ENCODE measurements around the gene DNAAF2.
"Not testable (repeated sequence)": the region's sequence is repeated elsewhere in the genome, so short reads cannot be mapped to it uniquely, and the experiment has no call there.

The DNAAF2 gene, protein sequence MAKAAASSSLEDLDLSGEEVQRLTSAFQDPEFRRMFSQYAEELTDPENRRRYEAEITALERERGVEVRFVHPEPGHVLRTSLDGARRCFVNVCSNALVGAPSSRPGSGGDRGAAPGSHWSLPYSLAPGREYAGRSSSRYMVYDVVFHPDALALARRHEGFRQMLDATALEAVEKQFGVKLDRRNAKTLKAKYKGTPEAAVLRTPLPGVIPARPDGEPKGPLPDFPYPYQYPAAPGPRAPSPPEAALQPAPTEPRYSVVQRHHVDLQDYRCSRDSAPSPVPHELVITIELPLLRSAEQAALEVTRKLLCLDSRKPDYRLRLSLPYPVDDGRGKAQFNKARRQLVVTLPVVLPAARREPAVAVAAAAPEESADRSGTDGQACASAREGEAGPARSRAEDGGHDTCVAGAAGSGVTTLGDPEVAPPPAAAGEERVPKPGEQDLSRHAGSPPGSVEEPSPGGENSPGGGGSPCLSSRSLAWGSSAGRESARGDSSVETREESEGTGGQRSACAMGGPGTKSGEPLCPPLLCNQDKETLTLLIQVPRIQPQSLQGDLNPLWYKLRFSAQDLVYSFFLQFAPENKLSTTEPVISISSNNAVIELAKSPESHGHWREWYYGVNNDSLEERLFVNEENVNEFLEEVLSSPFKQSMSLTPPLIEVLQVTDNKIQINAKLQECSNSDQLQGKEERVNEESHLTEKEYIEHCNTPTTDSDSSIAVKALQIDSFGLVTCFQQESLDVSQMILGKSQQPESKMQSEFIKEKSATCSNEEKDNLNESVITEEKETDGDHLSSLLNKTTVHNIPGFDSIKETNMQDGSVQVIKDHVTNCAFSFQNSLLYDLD

DNA sequence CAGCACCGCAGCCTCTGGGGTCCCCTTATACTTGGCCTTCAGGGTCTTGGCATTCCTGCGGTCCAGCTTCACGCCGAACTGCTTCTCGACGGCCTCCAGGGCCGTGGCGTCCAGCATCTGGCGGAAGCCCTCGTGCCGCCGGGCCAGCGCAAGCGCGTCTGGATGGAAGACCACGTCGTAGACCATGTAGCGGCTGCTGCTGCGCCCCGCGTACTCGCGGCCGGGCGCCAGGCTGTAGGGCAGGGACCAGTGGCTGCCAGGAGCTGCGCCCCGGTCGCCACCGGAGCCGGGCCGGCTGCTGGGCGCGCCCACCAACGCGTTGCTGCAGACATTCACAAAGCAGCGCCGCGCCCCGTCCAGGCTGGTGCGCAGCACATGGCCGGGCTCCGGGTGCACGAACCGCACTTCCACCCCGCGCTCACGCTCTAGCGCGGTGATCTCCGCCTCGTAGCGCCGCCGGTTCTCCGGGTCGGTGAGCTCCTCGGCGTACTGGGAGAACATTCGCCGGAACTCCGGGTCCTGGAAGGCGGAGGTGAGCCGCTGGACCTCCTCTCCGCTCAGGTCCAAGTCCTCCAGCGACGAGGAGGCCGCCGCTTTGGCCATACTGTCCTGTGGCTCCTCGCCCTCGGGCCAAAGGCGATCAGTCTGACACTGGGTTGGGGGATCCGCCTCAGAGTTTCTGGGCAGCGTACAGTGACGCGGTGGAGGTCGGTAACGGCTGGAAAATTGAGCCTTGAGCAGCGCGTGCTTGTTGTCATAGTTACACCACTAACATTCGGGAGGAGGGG is at the start of gene DNAAF2:
TSS of gene DNAAF2 (minus strand) at position 698 of the 788 bp plus-strand sequence. CDS start at position 603, 95 bp downstream.
- peak; percentile 47 for DNase-seq (ENCODE audit: low spot score)

DNA sequence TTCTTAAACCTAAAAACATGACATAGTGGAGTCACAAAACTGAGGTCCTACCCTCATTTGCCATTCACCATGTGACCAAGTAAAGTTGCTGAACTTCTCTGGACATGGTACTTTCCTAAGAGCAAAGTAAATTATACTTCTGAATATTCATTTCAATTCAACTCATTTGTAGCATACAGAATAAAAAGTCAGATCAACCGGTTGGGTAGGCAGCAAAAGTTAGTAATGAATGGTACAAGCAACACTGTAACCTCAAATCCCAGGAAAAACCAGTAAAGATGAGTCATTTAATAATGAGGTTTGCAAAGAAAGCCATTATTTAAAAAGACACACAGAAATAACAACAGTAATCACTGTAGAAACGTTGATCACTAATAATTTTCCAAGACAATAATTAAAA is 44.2 kb upstream of the DNAAF2 start:
- DNase-seq (ENCODE audit: low spot score), result no peak

DNA sequence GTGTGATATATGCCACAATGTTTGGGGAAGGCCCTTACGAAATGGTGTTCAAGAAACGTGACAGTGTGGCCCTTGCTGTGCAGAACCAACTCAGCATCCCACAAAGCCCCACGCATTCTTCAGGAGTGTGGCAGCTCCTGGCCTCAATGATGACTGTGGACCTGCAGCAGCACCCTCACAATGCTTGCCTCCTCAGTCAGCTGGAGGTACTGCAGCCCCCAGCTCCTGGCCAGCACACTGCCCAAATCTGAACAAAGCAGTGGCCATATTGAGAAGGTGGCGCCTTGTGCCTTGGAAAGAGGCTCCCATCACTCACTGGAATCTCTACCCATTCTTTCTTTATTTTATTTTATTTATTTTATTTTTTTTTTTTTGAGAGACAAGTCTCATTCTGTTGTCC is 42.6 kb upstream of the DNAAF2 start:
- no peak for DNase-seq (ENCODE audit: low spot score)

DNA sequence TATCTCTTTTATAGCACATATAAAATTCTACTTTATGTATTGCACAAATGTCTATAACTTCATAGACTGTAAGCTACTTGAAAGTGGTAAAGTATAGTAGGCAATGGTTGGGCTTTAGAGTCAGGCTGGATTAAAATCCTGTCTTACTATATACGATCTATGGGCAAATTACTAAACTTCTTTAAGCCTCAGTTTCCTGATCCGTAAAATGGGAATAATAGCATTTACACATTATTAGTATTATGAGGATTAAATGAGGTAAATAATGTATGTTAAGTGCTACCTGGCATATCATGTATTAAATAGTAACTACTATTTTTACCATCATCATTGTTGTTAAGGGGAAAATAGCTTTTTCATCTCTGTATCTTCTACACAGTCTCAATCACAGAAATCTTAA is 38.5 kb upstream of the DNAAF2 start:
- no peak for DNase-seq (ENCODE audit: low spot score)

DNA sequence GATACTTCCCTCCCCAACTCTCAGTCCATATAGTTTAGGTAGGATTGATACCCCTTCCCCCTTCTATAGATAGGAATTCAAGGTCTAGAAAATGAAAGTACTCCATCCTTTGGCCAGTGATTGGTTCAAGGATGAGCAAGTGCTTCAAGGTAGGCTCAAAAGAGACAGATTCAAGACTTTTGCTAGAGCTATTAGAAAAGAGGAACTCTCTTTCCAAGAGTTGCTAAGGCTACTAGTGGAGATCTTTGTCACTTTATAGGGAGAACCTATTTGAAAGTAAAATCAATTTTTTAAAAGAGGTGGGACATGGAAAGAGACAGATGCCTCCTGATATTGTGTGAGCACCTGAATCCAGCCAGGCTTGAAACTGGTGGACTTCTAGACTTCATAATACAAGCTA is 35.4 kb upstream of the DNAAF2 start:
- no peak for DNase-seq (ENCODE audit: low spot score)

DNA sequence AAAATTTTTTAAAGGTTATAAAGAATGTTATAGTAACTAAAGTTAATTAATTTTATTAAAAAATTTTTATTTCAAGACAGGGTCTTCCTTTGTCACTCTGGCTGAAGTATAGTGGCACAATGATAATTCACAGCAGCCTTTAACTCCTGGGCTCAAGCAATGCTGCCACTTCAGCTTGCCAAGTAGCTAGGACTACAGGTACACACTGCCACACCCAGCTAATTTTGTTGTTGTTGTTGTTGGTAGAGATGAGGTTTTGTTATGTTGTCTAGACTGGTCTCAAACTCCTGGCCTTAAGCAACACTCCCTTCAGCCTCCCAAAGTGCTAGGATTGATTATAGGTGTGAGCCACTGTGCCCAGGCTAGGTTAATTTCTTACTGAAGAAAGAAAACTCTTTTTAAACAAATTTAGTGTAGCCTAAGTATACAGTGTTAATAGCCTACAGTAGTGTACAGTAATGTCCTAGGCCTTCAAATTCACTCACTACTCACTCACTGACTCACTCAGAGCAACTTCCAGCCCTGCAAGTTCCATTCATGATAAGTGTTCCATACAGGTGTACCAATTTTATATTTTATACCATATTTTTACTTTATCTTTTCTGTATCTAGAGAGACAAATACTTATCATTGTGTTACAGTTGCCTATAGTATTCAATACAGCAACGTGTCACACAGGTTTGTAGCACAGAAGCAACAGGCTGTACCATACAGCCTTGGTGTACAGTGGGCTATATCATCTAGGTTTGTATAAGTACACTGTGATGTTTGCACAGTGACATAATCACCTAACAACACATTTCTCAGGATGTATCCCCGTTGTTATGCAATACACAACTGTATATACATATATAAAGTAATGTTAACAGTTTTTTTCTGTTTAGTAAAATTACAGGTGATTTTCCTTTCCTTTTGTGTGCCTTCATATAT is 24.7 kb upstream of the DNAAF2 start:
- DNase-seq (ENCODE audit: low spot score), result no peak

DNA sequence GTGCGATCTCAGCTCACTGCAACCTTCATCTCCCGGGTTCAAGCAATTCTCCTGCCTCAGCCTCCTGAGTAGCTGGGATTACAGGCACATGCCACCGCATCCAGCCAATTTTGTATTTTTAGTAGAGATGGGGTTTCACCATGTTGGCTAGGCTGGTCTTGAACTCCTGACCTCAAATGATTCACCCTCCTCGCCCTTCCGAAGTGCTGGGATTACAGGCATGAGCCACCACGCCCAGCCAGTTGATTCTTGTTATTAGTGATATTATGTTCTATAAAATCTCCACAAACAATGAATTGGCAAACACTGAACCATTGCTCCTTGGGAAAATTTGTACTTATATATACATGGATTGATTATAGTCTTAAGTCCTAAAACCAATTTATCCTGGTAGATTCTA is 22.5 kb upstream of the DNAAF2 start:
- not testable (repeated sequence) for DNase-seq (ENCODE audit: low spot score)

DNA sequence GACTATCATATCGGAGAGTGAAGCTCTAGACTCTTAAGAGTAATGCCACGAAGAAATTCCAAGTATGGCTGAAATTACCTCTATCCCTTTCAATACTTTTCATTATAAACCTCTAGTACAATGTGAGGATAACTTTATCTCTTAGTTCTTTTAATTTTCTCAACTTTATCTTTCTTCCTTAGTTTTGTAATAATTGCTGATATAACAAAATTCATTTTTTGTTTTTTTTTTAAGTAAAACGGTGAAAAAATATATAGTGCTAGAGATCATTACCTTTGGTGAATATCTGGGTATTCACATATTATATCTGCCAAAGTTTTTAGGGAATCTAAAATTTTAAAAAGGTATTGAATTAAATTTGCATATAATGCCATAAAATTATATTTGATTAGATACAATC is 19.5 kb upstream of the DNAAF2 start:
- no peak for DNase-seq (ENCODE audit: low spot score)

DNA sequence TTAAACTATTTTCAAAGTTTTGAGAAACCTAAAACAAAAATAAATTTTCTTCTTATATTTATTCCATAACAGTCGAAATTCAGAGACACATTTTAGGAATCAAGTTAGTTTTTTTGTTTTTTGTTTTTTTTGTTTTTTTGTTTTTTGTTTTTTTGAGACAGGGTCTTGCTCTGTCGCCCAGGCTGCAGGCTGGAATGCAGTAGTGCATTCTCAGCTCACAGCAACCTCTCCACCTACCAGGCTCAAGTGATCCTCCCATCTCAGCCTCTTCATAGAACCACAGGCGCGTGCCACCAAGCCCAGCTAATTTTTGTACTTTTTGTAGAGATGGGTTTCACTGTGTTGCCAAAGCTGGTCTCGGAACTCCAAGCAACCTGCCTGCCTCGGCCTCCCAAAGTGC is 18.5 kb upstream of the DNAAF2 start:
- DNase-seq (ENCODE audit: low spot score), result no peak

DNA sequence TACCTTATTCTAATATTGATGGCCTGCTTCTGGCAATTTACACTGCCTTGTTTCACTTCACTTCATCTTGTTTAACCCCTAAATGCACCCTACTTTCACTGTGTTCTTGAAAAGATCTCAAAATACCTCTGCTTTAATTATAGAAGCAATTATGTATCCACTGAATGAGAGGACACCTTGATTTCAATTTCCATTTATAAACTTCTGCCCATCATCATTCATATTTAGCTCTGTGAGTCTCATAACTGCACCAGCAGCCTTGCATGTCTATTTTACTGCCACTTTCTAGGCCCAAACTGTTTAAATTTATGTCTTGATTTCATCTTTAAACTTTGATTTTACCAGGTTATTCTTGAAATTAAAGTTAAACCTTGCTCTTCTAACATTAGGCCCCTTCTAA is 7.1 kb upstream of the DNAAF2 start:
- no peak for DNase-seq (ENCODE audit: low spot score)

DNA sequence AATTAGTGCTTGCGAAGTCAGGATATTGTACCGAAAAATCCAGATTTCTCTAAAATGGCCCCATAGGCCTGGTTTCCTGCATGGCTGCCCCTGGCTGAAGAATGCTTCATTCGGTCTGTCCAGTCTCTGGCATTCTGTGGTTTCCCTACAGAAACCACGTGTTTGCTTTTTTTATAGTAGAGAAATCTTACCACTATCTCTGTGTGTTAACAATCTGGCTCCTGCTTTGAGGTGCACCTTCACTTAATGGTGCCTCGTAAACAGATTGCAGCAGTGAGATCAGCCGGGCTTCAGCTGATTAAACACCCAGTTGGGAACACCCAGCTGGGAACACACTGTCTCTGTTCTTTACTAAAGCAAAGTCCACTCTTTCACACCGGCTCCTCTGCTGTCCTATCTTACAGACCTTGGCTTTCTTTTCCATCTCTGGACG is 6.7 kb upstream of the DNAAF2 start:
- DNase-seq (ENCODE audit: low spot score), result no peak

DNA sequence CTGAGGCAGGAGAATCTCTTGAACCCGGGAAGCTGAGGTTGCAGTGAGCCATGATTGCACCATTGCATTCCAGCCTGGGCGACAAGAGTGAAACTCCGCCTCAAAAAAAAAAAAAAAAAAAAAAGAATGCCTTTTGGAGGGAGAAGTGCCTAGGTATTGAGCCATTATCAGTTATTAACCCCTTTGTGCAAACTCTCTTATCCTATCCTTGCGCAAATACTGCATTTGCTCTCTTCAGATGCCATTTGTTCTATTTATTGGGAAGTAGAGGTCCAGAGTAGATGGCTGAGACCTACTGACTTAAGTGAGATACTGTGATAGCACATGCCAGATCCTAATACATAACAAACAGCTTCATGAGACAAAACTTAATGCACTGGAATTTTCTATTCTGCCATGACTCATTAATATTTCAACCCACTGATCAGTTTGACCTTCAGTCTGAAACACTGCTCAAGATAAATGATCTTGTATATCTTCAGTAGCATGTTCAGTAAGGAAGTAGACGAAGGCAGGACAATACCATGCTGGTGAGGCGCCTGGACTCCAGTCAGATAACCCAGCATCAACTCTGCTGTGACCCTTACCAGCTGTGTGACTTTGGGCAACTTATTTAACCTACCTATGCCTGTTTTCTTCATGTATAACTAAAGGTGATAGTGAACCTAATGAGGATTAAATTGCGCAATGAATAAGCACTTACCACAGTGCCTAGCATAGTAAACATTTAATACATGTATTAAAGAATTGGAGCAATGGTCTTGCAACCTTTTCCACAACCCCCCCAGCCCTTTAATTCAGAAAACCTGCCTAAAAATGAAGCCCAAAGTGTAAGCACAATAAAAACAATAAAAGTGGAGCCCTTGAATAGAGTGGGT is 5.7 kb upstream of the DNAAF2 start:
- DNase-seq (ENCODE audit: low spot score), result no peak

DNA sequence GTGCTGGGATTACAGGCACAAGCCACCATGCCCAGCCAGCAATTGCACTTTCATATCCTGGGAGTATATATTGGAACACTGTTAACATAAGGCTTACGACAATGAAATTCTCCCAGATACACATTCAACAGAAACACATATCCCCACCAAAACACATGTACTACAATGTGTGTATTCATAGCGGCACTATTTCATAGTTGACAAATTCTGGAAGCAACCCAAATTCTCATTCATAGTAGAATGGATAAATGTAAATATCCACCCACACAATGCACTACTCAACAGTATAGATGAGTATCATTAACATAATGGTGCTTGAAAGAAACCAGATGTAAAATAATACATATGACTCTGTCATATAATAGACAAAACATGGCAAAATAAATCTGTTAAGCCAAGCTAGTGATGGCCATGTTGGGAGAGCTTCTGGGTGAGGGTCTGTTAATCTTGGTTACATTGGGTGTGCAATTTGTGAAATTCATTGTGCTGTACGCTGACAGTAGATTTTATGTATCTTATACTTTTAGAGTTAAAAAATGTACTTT is 2.6 kb upstream of the DNAAF2 start:
- DNase-seq (ENCODE audit: low spot score), result no peak

DNA sequence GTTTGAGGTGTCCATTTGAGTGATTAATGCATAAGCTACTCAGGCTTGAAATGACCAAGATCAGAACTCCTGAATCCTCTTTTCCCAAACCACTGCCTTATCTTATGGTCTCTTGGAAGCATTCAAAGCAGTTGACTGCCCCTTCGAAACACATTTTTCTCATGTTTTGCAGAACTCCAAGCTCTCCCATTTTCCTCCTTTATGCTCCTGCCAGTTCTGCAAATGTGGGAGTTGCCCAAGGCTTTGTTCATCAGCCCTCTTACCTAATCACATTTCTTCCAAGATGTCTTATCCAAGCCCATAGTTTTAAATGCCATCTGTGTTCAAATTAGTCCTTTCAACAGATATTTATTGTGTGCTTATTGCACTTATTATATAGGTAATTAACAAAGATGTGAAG is 1.8 kb upstream of the DNAAF2 start:
- DNase-seq (ENCODE audit: low spot score), result no peak

DNA sequence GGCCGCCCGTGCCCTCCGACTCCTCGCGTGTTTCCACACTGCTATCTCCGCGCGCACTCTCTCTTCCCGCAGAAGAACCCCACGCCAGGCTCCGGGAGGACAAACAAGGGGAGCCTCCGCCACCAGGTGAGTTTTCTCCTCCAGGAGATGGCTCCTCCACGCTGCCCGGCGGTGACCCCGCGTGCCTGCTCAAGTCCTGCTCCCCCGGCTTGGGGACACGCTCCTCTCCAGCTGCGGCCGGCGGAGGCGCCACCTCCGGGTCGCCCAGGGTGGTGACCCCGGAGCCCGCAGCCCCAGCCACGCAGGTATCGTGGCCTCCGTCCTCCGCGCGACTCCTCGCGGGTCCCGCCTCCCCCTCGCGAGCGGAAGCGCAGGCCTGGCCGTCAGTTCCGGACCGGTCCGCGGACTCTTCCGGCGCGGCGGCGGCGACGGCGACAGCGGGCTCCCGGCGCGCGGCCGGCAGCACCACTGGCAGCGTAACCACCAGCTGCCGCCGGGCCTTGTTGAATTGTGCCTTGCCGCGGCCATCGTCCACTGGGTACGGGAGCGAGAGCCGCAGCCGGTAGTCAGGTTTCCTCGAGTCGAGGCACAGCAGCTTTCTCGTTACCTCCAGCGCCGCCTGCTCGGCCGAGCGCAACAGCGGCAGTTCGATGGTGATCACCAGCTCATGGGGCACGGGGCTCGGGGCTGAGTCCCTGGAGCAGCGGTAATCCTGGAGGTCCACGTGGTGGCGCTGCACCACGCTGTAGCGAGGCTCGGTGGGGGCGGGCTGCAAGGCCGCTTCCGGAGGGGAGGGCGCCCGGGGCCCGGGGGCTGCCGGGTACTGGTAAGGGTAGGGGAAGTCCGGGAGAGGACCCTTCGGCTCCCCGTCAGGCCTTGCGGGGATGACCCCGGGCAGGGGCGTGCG is 1.2 kb downstream of the DNAAF2 start:
- peak; percentile 87 for DNase-seq (ENCODE audit: low spot score)

DNA sequence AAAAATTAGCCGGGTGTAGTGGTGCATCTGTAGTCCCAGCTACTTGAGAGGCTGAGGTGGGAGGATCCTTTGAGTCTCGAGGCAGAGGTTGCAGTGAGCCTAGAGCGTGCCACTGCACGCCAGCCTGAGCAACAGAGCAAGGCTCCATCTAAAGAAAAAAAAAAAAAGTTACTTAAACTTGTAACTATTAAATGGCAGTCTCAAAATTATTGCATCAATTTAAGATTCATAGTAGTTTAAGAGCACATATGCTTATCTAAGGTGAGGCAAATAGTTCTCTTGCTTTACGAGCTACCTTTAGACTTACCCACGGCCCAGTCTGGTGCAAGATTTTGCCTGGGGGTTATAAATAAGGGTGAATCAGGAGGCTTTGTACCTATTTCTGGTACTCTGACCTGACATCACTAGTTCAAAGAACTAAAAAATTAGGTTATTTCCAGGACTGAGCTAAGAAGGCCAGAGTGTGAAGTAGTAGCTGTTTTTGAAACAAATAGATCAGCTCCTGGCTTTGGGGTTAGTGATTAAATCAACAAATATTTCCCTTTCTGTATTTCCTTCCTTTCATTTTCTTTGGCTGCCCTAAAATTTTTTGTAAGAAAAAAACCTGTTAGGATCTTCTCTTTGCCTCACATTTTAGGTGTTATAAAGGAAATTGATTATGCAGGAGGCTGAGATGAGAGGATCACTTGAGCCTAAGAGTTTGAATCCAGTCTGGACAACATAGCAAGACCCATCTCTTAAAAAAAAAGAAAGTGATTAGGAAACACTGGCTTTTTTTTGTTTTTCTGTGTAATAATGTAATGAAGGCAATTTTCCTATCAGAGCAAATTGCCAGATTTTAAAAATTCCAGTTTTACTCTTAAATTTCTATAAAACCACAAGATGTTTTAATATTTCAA is 10.9 kb downstream of the DNAAF2 start:
- no peak for DNase-seq (ENCODE audit: low spot score)

DNA sequence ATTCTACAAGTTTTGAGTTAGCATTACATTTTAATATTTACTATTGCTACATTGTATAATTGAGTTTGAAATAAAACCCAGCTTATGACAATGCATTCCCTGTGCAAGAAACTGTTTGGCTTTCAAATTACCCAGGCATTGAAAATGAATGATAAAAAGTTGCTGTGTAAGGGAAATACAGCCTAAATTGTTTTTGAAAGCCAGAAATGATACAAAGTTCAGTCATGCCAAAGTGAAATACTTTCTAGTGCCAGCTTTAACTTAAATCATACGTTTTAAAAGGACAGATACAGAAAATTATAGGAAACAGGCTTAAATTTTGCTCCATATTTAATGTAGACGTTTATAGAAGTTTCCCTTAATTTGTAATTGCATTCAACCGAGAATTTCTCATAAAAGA is 11.7 kb downstream of the DNAAF2 start:
- no peak for DNase-seq (ENCODE audit: low spot score)
